A673 (cell line): ENCODE data around the gene KLHL35.

Experiments used
- EZH2 ChIP-seq: fragments of 200-600 bp; sonication (generic); IDR thresholded peaks from 2 replicates; pipeline ENCODE4 v1.6.1; 2017; ENCODE audit warnings: borderline replicate concordance, low read depth, mild to moderate bottlenecking, mixed read lengths, antibody characterized with exemption, low read length; ENCODE audit not compliant: poor library complexity, severe bottlenecking
- TF ChIP-seq, protein P1 (sequence below): fragments of 300-800, 200-600 bp; sonication (generic); conservative IDR thresholded peaks from 2 replicates; pipeline ENCODE4 v1.5.1; 2017; ENCODE audit warnings: low read depth, mild to moderate bottlenecking, antibody characterized with exemption, low read length, moderate library complexity, mixed read lengths

DNA sequence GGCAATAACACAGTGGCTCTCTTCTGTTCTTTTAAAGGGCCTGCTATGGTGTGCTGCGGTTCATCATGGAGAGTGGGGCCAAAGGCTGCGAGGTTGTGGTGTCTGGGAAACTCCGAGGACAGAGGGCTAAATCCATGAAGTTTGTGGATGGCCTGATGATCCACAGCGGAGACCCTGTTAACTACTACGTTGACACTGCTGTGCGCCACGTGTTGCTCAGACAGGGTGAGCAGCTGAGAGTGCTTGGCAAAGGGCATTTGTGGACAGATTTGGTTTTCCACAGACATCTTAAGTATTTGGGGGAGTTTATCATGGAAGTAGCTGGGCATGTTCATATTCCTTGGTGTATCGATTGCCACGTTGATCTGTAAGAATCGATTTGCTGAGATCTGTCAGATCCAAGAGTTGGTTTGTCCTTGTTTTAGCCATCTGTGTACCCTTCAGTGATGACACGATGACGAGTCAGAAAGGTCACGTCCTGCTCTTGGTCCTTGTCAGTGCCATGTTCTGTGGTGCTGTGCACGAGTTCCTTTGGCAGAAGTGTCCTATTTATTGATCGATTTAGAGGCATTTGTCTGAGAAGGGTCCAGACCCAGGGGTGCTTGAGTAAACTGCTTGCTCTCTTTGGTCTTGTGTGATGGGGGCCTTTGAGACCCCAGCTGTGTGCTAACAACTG lies 28.9 kb downstream of the KLHL35 start:
- TF ChIP-seq EZH2: no peak
- TF ChIP-seq, protein P1, sequence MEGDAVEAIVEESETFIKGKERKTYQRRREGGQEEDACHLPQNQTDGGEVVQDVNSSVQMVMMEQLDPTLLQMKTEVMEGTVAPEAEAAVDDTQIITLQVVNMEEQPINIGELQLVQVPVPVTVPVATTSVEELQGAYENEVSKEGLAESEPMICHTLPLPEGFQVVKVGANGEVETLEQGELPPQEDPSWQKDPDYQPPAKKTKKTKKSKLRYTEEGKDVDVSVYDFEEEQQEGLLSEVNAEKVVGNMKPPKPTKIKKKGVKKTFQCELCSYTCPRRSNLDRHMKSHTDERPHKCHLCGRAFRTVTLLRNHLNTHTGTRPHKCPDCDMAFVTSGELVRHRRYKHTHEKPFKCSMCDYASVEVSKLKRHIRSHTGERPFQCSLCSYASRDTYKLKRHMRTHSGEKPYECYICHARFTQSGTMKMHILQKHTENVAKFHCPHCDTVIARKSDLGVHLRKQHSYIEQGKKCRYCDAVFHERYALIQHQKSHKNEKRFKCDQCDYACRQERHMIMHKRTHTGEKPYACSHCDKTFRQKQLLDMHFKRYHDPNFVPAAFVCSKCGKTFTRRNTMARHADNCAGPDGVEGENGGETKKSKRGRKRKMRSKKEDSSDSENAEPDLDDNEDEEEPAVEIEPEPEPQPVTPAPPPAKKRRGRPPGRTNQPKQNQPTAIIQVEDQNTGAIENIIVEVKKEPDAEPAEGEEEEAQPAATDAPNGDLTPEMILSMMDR: no peak
